Middle frontal gyrus (tissue), 1 donor: ENCODE measurements around the gene CSMD2.
"Not testable (repeated sequence)": the region's sequence is repeated elsewhere in the genome, so short reads cannot be mapped to it uniquely, and the experiment has no call there.

Experiments used
- DNase-seq: peaks from one replicate; pipeline ENCODE4 v3.0.0-alpha.2; 2015; ENCODE audit warnings: low spot score; ENCODE audit errors: extremely low spot score

CSMD2 gene

DNA sequence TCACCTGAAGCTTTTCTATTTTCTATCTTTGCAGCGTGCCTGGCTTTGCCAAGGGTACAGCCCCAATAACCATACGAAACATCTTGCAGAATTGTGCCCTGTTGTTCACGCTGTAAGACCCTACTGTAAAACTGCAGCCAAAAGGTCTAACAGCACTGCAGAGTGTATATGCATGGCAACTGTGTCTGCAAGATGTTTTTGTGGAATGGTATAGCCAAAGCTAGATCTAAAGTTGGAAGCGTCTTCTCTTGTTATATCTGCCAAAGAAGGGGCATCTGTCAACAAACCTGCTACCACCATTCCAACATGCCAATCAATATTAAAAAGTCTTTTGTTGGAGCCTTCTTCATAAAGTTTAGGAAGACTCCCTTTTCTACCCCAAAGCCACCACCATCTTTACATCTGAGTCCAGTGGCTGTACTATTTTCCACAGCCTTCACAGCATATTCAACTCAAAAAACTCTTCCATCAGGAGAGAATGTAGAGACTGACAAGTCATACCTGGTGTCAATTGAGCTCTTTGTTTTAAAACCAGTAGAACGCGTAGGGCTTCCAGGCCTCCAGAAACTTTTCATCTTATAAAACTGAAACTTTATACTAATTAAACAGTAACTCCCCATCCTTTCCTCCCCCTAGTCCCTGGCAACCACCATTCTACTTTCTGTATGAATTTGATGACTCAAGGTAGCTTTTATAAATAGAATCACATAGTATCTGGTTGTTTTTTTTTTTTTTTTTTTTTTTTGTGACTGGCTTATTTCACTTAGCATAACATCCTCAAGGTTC, 652.6 kb downstream of the CSMD2 start:
- DNase-seq: no peak

DNA sequence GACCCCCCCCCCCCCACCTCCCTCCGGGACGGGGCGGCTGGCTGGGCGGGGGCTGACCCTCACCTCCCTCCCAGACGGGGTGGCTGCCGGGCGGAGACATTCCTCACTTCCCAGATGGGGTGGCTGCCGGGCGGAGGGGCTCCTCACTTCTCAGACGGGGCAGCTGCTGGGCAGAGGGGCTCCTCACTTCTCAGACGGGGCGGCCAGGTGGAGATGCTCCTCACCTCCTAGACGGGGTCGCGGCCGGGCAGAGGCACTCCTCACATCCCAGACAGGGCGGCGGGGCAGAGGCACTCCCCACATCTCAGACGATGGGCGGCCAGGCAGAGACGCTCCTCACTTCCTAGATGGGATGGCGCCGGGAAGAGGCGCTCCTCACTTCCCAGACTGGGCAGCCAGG, 655.8 kb downstream of the CSMD2 start:
- not testable (repeated sequence) for DNase-seq

GRCh38 chr1:33508151-33508550, 656.9 kb downstream of the CSMD2 start:
- no peak for DNase-seq

DNA sequence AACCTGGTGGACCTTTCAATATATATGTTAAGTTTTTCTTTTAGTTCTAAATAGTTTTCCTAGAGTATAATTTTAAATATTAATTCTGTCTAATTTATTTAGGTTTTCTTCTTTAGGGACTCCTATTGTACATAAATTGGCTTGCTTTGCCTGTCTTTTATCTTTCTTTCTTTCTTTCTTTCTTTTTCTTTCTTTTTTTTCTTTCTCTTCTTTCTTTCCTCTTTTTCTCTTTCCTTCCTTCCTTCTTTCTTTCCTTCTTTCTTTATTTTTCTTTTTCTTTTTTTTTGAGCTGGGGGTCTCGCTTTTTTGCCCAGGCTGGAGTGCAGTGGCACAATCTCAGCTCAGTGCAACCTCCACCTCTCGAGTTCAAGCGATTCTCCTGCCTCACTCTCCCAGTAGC, 657.4 kb downstream of the CSMD2 start:
- DNase-seq: no peak

DNA sequence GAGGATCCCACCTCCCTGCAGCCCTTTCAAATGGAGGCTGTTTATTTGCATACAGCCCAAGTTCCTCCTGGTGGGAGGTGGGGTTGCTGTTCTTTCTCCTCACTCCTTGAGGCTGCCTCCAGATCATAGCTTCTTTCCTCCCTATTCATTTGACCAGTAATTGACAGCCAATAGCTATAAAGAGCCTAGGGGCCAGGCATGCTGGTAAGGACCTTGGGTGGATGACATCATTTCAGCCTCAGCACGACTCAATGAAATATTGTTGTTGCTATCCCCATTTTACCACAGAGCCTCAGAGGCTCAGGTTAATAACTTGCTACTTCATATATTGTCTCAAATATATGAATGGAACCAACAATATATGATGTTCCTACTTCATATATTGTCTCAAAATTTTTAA, 661.5 kb downstream of the CSMD2 start:
- DNase-seq: no peak

DNA sequence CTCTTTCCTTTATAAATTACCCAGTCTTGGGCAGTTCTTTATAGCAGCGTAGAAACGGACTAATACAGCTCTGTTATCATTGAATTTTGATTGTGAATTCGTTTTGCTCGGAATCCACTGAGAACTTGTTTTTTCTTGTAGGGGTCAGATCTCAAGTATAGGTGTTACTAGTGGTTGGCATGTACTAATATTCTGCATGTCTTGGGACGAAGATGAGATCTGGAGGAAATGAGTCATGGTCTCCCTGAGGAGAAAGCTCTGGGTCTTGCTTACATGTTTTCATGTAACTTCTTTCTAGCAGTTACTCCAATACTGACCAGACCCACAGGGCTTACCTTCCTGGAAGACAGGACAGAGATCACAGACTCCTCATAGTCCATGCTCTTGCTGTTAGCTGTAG, 662.3 kb downstream of the CSMD2 start:
- no peak for DNase-seq

DNA sequence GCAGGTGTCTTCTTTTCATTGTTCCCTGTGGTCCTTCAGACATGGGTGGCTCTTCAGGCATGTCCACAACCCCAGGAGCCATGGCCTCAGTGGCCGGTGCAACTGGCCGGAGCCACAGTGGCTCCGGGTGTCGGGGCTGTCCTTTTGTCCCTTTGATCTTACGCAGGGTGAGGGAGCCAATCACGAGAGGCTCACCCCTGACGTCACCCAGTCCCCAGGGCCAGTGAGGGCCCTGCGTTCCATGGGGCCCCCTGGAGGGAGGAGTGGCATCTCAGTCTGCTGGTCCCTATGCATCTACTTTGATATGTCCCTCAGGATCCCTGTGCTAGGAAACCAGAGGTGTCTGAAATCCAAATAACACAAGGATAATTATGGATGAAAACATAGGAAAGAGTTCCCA, 663.3 kb downstream of the CSMD2 start:
- no peak for DNase-seq

DNA sequence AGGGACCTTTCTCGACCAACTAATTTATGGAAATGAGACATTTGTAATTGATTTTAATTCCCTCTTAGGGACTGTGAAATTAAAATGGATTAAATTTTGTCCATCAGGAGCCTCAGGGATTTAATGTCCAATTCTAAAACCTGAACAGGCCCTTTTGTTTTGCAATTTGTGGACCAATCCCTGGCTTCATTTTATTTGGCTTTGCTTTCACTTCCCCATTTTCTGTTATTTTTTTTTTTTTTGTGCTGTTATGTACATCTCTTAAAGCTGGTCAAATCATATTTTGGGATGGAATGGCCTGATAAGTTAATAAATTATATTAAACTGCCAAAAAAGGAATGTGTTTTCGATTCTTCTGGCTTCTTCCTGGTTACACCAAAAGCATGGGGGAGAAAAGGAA, 663.7 kb downstream of the CSMD2 start:
- DNase-seq: no peak

DNA sequence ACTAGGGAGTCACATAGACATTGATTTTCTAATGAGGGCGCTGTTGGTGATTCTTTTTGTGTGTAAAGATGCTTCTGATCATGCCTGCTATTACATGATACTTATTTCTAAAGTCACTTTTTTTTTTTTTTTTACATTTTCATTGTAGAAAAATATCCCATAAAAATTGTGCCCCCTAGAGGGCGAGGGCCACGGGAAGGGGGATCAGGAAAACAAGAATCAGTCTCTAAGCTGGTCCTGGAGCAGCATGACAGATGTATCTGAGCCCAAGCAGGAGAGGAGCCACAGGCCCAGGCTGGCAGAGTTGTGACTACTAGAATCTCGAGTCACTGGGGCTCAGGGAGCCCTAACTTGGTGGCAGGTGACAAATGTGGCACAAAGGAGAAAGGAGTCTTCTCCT, 664.5 kb downstream of the CSMD2 start:
- no peak for DNase-seq

GRCh38 chr1:33497410-33497809, 667.6 kb downstream of the CSMD2 start:
- no peak for DNase-seq

GRCh38 chr1:33494929-33495328, 670.1 kb downstream of the CSMD2 start:
- DNase-seq: no peak

GRCh38 chr1:33488624-33489023, 676.4 kb downstream of the CSMD2 start:
- DNase-seq: no peak

DNA sequence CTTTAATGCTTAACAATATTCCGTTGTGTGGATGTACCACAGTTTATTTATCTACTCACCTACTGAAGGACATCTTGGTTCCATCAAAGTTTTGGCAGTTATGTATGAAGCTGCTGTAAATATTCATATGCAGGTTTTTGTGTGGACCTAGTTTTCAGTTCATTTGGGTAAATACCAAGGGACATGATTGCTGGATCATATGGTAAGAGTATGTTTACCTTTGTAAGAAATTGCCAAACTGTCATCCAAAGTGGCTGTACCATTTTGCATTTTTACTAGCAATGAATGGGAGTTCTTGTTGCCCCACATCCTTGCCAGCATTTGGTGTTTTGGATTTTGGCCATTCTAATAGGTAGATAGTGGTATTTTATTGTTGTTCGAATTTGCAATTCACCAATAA, 682.6 kb downstream of the CSMD2 start:
- no peak for DNase-seq

GRCh38 chr1:33477451-33477850, 687.6 kb downstream of the CSMD2 start:
- no peak for DNase-seq

- DNase-seq: no peak
Measured at GRCh38 chr1:33473900-33474299, 691.1 kb downstream of the CSMD2 start.

GRCh38 chr1:33472269-33472980, 692.6 kb downstream of the CSMD2 start, which contains the start of gene ZSCAN20:
Gene ZSCAN20, plus strand, starts transcription at chr1:33472645. Its CDS starts 6,644 bp downstream, at chr1:33479289.
- peak; percentile 98 for DNase-seq

DNA sequence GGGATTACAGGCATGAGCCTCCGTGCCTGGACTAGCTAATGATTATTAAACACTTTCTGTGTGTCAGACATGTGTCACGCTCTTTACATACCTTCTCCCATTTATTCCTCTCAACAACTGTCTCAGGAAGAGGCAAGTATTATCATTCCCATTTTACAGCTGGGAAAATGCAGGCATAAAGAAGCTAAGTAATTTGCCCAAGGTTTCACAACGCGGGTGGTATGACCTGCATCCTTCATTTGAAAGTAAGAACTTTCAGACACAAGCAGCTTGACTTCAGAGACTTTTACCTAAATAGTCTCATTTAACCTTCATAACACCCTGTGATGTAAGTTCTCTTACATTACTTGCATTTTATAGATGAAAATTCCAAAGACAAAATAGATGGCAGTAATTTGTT, 693.6 kb downstream of the CSMD2 start:
- no peak for DNase-seq

DNA sequence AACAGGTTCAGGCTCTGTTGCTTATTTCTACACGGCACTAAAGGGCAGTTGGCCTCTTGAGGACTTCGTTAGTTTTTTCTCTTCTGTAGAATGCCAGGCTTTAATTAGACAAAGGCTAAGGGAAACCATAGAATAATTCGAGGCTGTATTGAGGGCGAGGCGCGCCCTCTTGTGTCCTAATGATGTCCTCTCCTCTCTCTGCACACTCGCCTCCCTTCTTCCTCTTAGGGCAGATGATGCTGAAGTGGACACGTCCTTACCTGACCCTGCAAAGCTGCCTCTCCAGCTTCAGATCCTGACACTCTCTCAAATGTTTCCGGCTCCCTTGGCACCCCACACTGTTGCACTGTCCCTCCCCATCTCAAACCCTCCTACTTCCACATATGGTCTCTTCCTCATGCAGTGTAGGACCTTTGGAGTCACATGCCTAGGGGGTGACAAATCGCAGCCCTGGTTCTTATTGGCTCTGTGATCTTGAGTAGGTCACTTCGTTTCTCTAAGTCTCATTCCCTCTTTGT, 694.5 kb downstream of the CSMD2 start:
- DNase-seq: peak; percentile 81

GRCh38 chr1:33469691-33470090, 695.3 kb downstream of the CSMD2 start:
- DNase-seq: no peak

DNA sequence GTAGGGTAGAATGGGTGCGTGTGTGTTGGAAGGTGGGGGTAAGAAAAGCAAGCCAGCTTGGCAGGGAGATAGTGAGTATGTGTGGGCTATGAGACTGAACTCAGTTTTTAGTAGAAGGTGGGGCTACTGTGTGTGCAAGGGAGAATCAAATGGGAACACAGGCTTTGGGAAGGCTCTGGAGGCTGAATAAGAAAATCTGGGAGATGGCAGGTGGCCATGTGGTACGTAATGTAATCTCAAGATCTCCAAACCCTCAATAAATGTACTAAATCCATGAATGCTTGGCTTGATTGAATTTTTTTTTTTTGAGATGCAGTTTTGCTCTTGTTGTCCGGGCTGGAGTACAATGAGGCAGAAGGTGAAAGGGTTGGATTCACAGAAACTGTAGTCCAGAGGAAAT, 696.1 kb downstream of the CSMD2 start:
- no peak for DNase-seq

- no peak for DNase-seq
Measured at GRCh38 chr1:33468531-33468930, 696.5 kb downstream of the CSMD2 start.

DNA sequence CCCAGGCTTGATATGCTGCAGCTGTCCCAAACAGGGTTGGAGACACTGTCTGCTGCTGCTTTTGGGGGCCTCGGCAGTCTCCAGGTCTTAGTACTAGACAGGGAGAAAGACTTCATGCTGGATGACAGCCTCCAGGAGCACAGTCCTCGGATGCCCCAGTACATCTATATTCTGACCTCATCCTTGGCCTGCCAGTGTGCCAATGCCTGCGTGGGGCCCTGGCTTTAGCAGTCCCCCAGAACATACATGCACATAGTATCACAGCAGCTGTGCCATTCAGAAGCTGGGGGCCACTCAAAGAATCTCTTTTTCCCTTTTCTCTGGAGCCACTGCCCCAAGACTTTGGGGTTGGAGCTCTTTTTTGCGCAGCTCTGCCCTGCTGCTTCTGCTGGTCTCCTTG, 697.0 kb downstream of the CSMD2 start:
- no peak for DNase-seq

- DNase-seq: no peak
Measured at GRCh38 chr1:33466159-33466558, 698.9 kb downstream of the CSMD2 start.
